OCI-LY7 (cell line): Measurements from ENCODE around the gene PPP1R7.

ENCODE experiments used
- CTCF ChIP-seq: fragments of 200-600 bp; sonication (generic); conservative IDR thresholded peaks from 2 replicates; pipeline ENCODE4 v1.5.1; 2014; ENCODE audit warnings: mild to moderate bottlenecking, antibody characterized with exemption, low read length, moderate library complexity, mixed read lengths
- EZH2phosphoT487 ChIP-seq: fragments of 200-600 bp; sonication (generic); IDR thresholded peaks from 2 replicates; pipeline ENCODE4 v1.6.1; 2018; ENCODE audit warnings: low read depth, borderline replicate concordance, mild to moderate bottlenecking, mixed run types, antibody characterized with exemption, low read length, moderate library complexity, mixed read lengths

- TF ChIP-seq CTCF (peak; percentile 60; the same call in 1 of the 2 replicates), EZH2phosphoT487 (no peak)
Observed at GRCh38 chr2:241219030-241219382, 68.7 kb downstream of the PPP1R7 start.
